ENCODE measurements around the gene GAB2. TPM values are rescaled to one million over a fixed set of nuclear protein-coding genes. Genes with fewer than 3 reads are reported as not detected.
"Not testable (repeated sequence)": the region's sequence is repeated elsewhere in the genome, so short reads cannot be mapped to it uniquely, and the experiment has no call there.

The GAB2 gene
- total RNA-seq, 1 donor = 50.6 TPM

DNA sequence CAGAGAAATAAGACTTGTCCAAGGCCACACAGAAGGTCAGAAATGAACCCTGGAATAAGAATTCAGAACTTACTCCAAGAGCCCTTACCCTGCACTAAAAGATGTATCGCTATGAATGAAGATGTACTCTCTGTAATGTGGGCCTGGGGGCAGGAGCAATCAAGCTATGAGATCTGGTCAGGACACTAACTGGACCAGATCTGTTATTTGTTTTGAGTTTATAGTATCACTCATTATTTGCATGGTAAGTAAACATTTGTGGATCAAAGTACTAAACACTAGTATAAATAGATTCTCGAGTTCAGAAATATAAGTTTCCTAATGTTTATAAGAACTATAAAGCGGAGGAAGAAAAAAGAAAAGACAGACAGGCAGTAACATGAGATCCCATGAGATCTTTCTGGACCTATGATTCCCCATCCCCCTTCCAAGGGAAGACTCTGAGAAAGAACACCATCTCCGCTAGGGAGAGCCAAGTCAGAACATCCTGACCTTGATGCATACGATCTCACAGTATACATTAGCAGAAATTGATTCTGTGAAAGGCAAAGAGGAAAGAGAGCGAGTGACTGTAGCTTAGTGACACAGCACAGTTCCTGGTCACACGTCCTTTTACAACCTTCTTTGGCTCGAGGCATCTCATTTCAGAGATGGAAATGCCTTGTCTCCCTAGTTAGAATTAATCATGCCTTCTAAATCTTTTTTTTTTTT lies 157.7 kb downstream of the GAB2 start:
- DNase-seq (ENCODE audit: low read depth in 2 of 3, low spot score in 2 of 3) = no peak

DNA sequence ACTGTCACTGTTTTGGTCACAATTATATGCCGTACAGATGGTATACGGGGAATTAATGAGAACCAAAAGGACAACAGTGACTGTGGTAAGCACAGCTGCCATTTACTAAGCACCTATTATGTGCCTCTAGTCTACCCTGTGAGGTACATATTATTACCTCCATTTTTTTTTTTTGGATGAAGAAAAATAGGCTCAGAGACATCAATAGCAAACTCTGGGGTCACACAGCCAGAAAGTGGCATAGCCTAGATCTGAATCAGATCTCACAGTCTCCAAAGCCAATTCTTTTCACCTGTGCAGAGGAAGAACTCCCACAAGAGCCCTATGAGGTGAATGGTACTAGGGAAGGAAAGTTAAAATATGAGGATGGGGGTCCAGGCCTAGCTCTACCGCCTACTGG lies 160.0 kb downstream of the GAB2 start:
- no peak for DNase-seq (ENCODE audit: low read depth in 2 of 3, low spot score in 2 of 3)

DNA sequence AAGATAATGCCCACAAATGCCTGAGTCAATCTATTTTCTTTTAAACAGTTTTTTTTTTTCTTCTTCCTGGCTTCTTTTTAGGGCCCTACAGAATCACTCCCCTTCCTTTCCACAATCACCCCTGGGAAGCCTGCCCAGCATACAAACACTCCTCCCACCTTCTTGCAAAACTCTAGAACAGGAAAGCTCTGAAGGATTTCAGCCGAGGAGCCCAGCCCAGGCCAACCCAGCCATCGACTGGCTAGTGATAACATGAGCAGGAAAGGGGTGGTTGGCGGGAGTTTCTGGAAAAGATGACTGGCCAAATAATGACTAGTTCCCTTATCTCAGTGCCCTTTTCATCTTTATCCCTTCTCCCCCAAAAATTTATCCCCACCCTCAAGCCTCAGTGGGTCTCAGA lies 160.7 kb downstream of the GAB2 start:
- no peak for DNase-seq (ENCODE audit: low read depth in 2 of 3, low spot score in 2 of 3)

DNA sequence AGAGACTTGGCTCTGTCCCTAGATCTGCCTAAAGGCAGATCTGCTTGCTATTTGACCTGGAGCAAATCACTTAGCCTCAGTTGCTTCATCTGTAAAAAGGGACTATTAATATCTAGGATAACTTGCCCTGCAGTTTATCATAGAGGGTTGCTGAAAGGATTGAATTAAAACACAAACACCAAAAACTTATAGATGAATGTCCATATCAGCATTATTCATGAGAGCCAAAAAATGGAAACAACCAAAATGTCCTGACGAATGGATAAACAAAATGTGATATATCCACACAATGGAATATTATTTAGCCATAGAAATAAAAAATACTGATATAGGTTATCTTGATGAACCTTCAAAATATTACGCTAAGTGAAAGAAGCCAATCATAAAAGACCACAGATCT lies 161.7 kb downstream of the GAB2 start:
- no peak for DNase-seq (ENCODE audit: low read depth in 2 of 3, low spot score in 2 of 3)

DNA sequence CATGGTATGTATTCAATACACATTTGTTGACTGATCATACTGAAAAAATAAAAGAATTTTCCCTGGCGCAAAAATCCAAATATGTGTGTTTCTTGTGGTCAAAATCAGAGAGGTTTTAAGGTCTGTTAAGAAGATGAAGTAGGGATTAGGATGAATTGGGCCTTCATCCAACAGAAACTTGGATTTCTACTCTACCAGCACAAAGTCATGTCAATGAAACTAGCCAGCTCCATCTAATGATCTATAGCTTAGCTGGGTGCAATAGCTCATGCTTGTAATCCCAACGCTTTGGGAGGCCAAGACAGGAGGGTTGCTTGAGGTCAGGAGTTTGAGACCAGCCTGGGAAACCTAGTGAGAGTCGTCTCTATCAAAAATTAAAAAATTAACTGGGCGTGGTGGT lies 163.4 kb downstream of the GAB2 start:
- no peak for DNase-seq (ENCODE audit: low read depth in 2 of 3, low spot score in 2 of 3)

DNA sequence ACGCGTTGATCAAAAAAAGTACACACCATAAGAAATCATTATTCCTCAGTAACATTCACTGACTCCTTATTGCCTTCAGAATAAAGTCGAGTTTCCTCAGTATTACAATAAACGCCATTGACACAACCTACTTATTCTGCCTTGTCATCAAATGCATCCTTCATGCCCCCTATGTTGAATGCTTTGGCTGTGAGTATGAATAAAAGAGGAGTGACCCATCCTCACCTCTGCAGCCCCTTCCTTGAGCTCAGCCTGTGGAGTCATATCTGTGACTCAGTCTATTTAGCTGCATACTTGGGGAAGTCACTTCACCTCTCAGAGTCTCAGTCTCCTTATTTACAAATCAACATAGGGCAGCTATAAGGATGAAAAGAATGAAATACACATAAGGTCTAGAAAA lies 163.8 kb downstream of the GAB2 start:
- no peak for DNase-seq (ENCODE audit: low read depth in 2 of 3, low spot score in 2 of 3)

DNA sequence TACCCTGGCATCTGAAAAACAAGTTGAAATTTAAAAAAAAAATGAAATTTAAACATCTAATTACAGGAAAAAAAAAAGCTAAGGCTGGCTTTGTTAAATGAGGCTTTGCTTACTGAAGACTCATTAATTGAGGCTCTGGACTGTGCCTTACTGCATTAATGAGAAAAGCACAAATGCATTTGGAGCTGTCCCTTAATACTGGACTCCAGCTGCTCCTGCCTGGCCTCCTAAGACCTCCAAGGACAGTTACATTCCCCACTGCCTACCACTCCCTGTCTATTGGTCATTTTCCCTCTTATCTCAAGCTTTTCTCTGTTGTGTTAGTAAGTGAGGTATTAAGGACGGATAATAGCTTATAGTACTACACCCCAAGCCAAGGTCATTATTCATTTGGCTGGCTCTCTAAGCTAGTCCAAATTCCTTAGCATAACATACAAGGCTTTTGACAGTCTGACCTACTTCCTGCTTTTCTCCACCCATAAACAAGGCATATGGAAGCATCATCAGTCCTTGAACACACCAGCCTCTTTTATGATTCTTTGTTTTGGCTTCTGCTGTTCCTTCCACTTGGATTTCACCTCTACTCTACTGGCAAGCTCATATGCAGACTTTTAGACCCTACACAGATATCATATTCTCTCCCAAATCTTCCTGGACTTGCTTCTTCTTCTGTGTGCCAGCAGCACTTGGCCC lies 166.4 kb downstream of the GAB2 start:
- no peak for DNase-seq (ENCODE audit: low read depth in 2 of 3, low spot score in 2 of 3)

DNA sequence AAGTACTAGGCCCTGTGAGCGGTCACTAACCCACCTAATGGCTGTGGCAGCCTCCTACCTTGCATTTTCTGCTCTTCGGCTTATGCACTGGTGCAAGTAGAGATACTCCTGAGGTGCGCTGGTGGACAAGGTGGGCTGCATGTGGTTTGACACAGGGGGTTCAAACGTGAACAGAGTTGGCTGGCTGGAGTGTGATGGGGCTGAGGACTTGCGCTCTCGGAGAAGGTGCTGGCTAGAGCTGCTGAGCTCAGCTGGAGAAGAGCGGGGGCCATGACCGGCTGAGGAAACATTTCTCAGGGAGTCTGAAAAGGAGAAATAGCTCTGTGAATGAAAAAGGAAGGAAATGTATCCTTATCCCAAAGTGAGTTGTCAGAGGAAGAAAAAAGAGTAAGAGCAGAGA lies 167.5 kb downstream of the GAB2 start:
- DNase-seq (ENCODE audit: low read depth in 2 of 3, low spot score in 2 of 3) = no peak

DNA sequence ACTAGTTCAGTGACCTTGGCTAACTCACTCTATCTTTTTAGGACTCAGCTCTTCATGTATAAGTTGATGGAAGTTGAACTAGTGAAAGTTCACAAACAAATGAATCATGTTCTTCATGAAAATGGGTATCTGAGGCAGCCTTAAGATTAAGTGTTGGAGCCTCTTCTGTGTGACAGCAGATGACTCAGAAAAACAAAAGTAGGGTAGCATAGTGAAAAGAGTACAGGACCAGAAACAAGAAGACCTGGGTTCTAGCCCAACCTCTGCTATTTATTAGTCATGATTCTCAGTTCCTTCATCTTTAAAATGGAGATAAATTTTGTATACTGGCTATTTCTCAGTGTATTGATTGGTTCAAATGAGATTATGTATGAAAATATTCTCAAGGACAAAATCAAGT lies 168.7 kb downstream of the GAB2 start:
- no peak for DNase-seq (ENCODE audit: low read depth in 2 of 3, low spot score in 2 of 3)

DNA sequence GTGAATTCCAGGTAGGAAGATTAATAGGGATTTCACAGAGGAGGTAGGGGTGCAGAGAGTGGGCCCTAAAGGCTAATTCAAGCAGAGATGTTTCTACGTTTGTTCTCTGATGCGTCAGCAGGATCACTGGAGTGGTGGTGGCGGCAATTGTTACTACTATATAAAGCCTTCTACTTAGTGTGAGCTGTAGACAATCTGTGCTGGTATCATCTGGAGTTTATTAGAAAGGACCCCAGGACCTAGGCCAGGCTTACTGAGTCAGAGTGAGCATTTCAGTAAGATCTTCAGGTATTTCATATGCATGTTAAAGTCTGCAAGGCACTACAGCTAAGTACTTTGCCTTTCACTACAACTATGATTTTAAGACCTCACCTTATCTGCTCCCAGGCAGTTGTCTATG lies 169.4 kb downstream of the GAB2 start:
- DNase-seq (ENCODE audit: low read depth in 2 of 3, low spot score in 2 of 3) = no peak

DNA sequence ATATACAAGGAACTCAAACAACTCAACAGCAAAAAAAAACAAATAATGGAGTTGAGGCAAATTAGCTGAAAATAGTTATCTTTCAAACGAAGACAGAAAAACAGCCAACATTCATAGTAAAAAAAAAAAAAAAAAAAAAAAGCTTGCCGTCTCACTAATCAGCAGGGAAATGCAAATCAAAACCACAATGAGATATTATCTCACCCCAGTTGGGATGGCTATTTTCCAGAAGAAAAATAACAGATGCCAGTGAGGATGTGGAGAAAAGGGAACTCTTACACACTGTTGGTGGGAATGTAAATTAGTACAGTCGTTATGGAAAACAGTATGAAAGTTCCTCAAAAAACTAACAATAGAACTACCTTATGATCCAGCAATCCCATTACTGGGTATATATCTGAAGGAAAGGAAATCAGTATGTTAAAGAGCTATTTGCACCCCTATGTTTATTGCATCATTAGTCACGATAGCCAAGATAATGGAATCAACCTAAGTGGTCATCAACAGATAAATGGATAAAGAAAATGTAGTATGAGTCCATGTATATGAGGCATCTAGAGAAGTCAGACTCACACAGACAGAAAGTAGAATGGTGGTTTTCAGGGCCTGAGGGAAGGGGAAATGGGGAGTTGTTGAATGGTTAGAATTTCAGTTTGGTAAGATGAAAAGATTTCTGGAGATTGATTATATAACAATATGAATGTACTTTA lies 172.9 kb downstream of the GAB2 start:
- DNase-seq (ENCODE audit: low read depth in 2 of 3, low spot score in 2 of 3) = no peak

DNA sequence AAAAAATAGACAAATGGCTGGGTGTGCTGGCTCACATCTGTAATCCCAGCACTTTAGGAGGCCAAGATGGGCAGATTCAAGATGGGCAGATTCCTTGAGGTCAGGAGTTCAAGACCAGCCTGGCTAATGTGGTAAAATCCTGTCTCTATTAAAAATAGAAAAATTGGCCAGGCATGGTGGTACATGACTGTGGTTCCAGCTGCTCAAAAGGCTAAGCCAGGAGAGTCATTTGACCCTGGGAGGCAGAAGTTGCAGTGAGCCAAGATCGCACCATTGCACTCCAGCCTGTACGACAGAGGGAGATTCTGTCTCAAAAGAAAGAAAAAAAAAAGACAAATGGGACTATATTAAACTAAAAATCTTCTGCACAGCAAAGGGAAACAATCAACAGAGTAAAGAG lies 173.5 kb downstream of the GAB2 start:
- DNase-seq (ENCODE audit: low read depth in 2 of 3, low spot score in 2 of 3) = no peak

DNA sequence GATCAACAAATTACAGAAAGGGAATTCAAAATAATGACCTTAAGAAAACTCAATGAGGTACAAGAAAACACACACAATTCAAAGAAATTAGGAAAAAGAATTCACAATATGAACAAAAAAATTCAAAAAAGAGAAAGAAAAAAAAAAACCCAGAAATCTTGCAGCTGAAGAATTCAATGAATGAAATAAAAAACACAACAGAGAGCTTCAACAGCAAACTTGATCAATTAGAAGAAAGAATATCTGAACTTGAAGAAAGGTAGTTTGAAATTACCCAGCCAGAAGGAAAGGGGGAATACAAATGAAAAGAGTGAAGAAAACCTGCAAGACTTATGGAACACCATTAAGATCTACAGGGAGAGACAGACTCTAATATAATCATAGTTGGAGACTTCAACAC lies 176.1 kb downstream of the GAB2 start:
- no peak for DNase-seq (ENCODE audit: low read depth in 2 of 3, low spot score in 2 of 3)

DNA sequence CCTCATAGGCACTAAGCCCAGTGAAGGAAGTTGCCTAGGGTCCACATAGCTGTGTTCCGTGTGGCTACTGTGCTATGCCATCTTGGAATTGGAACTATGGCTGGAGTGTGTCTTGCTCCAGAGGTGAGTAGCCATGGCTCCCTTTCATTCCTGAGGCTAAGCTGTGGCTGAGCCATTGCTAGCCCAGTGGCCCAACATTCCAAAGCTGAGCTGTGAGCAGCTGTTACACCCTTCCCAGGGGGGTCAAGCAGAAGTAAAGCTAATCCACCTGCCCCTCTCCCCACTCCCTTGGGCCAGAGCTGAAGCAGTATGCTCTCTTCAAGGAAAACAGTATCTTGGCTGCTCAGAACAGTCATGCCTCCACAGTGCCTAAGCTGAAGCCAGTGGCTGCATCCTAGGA lies 177.8 kb downstream of the GAB2 start:
- DNase-seq (ENCODE audit: low read depth in 2 of 3, low spot score in 2 of 3) = no peak

DNA sequence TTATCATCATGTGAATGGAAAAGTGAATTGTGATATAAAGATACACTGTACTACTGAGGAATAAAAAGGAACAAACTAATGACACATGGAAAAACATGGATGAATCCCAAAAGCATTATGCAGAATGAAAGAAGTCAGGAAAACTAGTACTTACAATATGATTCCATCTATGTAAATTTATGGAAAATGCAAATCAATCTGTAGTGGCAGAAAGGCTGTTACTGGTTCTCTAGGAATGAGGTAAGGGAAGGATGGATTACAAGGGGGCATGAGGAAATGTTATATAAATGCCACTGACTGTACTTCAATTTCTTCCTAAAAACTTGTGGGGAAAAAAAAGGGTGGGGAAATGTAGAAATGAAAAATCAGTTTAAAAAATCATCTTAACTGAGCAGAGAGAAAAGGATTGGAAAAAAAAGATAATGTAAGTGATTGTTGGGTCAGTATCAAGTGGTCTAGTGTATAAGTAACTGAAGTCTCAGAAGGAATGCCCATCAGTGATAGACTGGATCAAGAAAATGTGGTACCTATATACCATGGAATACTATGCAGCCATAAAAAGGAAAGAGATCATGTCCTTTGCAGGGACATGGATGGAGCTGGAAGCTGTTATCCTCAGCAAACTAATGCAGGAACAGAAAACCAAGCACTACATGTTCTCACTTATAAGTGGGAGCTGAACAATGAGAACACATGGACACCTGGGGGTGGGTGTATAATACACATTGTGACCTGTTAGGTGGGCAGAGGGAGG lies 180.2 kb downstream of the GAB2 start:
- DNase-seq (ENCODE audit: low read depth in 2 of 3, low spot score in 2 of 3) = no peak

DNA sequence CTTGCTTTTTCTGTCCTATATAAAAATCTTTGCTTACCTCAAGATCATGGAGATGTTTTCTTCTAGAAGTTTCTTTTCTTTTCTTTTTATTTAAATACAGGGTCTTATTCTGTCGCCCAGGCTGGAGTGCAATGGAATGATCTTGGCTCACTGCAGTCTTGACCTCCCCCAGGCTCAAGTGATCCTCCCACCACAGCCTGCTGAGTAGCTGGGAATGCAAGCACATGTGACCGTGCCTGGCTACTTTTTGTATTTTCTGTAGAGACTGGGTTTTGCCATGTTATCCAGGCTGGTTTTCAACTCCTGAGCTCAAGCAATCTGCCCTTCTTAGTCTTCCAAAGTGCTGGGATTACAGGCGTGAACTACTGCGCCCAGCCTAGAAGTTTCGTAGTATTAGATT lies 183.6 kb downstream of the GAB2 start:
- DNase-seq (ENCODE audit: low read depth in 2 of 3, low spot score in 2 of 3) = no peak

DNA sequence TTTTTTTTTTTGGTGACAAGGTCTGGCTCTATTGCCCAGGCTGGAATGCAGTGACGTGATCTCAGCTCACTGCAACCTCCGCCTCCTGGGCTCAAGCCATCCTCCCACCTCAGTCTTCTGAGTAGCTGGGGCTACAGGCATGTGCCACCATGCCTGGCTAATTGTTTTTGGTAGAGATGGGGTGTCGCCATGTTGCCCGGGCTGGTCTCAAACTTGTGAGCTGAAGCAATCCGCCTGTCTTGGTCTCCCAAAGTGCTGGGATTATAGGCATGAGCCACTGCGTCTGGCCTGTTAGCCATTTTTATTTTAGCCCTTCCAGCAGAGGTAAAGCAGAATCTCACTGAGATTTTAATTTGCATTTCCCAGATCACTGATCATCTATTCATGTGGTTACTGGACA lies 184.6 kb downstream of the GAB2 start:
- DNase-seq (ENCODE audit: low read depth in 2 of 3, low spot score in 2 of 3) = not testable (repeated sequence)

DNA sequence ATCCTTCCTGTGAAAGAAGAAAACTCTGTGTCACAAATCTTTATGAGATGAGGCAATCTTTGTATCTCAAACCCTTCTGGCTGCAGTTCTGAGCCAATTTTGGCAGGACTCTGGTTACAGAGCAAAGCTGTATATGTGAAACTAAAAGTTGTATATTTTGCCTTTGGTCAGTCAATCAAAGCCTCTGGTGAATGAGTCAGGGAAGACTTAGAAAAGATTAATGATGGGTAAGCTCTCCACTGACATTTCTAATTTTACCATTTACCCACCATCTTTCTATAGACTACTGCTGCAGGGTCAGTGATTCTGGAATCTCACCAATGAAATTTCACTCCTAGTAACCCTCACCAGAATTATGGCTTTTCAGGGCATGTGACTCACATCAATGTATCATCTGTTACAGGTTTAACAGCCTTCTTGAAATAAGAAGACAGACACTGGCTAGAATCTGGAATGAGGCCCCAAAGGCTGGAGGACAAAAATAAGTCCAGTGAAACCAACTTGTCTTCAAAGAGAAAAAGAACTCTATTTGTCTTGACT lies 185.6 kb downstream of the GAB2 start:
- no peak for DNase-seq (ENCODE audit: low read depth in 2 of 3, low spot score in 2 of 3)

DNA sequence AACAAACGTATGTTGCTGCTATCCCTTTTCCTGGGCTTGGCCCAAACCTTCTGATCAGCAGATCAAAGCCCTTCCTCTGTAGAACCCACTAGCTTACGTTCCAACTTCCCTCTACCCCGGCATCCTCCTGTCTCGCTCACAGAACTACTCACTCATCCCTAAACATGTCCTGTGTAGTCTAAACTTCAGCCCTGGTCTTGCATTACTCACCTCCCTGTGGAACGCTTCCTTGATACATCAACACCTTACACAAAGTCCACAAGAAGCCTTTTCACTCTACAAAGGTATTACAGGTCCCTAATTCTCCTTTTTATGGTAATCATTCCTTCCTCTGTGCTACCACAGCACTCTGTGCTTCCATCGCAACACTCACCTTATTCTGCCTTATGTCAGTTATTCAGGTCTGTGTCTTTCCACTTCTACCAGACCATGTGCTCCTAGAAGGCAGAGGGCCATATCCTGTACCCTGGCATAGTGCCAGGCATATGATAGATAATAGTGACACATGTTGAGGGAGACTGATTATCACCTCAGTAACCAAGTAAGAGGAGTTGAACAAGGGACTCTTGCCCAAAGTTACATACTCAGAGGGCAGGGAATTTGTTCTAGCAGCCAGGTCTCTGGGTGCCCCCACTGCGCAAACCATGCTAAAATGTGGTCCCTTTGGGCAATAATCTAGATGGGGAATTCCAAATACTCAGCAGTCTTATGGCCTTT lies 187.3 kb downstream of the GAB2 start:
- peak in 1 of 3 donors; percentile 15 for DNase-seq (ENCODE audit: low read depth in 2 of 3, low spot score in 2 of 3)

DNA sequence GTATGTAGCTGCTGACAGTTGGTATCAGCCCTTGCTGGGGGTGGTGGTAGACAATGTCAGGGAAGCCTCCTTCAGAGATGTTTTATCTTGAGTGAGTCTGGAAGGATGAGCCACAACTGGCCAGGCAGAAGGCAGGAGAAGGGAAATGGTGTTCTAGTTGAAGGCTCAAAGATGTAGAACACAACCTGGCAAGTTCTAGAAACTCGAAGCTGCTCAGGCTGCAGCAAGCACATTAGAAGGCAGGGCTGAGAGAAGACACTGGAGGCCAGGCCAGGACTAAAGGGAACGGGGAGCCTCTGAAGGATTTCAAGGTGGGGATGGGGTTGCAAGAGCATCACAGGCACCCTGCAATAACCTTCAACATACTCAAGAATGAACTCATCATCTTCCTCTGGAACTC lies 188.5 kb downstream of the GAB2 start:
- no peak for DNase-seq (ENCODE audit: low read depth in 2 of 3, low spot score in 2 of 3)

Data from hematopoietic multipotent progenitor cell (in vitro differentiated cells).